Measurements from ENCODE around the gene CABP7.

Gene CABP7

GRCh38 chr22:29693161-29693560 lies 26.6 kb upstream of the CABP7 start:
- Histone ChIP-seq H3K27ac (no peak overlapping the region), H3K4me3 (IDR thresholded peaks at IDR 0.05; ENCODE audit: insufficient read depth, low read depth, low read length) (no peak overlapping the region), H3K27me3 (ENCODE audit: insufficient read depth, low read depth) (no peaks in the 10 kb centered on the region), H3K79me2 (ENCODE audit: insufficient read depth, low read depth) (no peaks in the 10 kb centered on the region), H3K36me3 (ENCODE audit: insufficient read depth) (no peaks in the 10 kb centered on the region), H3K4me1 (ENCODE audit: low read depth, poor library complexity, severe bottlenecking) (no peaks in the 10 kb centered on the region), H3K4me2 (no peak overlapping the region), H3K9ac (no peak overlapping the region), H2AFZ (ENCODE audit: low read depth) (no peak overlapping the region), H4K20me1 (ENCODE audit: insufficient read depth) (no peaks in the 10 kb centered on the region)
- TF ChIP-seq, protein P1, sequence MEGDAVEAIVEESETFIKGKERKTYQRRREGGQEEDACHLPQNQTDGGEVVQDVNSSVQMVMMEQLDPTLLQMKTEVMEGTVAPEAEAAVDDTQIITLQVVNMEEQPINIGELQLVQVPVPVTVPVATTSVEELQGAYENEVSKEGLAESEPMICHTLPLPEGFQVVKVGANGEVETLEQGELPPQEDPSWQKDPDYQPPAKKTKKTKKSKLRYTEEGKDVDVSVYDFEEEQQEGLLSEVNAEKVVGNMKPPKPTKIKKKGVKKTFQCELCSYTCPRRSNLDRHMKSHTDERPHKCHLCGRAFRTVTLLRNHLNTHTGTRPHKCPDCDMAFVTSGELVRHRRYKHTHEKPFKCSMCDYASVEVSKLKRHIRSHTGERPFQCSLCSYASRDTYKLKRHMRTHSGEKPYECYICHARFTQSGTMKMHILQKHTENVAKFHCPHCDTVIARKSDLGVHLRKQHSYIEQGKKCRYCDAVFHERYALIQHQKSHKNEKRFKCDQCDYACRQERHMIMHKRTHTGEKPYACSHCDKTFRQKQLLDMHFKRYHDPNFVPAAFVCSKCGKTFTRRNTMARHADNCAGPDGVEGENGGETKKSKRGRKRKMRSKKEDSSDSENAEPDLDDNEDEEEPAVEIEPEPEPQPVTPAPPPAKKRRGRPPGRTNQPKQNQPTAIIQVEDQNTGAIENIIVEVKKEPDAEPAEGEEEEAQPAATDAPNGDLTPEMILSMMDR (conservative IDR thresholded peaks at IDR 0.05; ENCODE audit: low read depth, low read length): no peak

- Histone ChIP-seq H3K4me3 (IDR thresholded peaks at IDR 0.05; ENCODE audit: insufficient read depth, low read depth, low read length) (no peak overlapping the region), H3K27ac (no peak overlapping the region), H3K27me3 (ENCODE audit: insufficient read depth, low read depth) (no peaks in the 10 kb centered on the region), H3K4me1 (ENCODE audit: low read depth, poor library complexity, severe bottlenecking) (no peaks in the 10 kb centered on the region), H3K4me2 (no peak overlapping the region), H4K20me1 (ENCODE audit: insufficient read depth) (no peaks in the 10 kb centered on the region), H3K9ac (no peak overlapping the region), H2AFZ (ENCODE audit: low read depth) (no peak overlapping the region), H3K36me3 (ENCODE audit: insufficient read depth) (no peaks in the 10 kb centered on the region), H3K79me2 (ENCODE audit: insufficient read depth, low read depth) (no peaks in the 10 kb centered on the region)
- TF ChIP-seq, protein P1 (conservative IDR thresholded peaks at IDR 0.05; ENCODE audit: low read depth, low read length): no peak
Measured at GRCh38 chr22:29693671-29694070, 26.1 kb upstream of the CABP7 start.

GRCh38 chr22:29695129-29695926 lies 24.5 kb upstream of the CABP7 start:
- Histone ChIP-seq H3K4me2 (no peak overlapping the region), H3K4me3 (IDR thresholded peaks at IDR 0.05; ENCODE audit: insufficient read depth, low read depth, low read length) (no peak overlapping the region)

GRCh38 chr22:29697853-29698598 lies 21.8 kb upstream of the CABP7 start:
- H3K9ac ChIP-seq: no peak overlapping the region
- H3K27ac ChIP-seq: no peak overlapping the region
- TF ChIP-seq, protein P1 (conservative IDR thresholded peaks at IDR 0.05; ENCODE audit: low read depth, low read length): no peak
- no peaks in the 10 kb centered on the region for H3K36me3 ChIP-seq (ENCODE audit: insufficient read depth)
- H3K27me3 ChIP-seq (ENCODE audit: insufficient read depth, low read depth): no peaks in the 10 kb centered on the region
- no peak overlapping the region for H2AFZ ChIP-seq (ENCODE audit: low read depth)
- no peaks in the 10 kb centered on the region for H3K79me2 ChIP-seq (ENCODE audit: insufficient read depth, low read depth)
- no peak overlapping the region for H3K4me3 ChIP-seq (IDR thresholded peaks at IDR 0.05; ENCODE audit: insufficient read depth, low read depth, low read length)
- H3K4me1 ChIP-seq (ENCODE audit: low read depth, poor library complexity, severe bottlenecking): no peaks in the 10 kb centered on the region
- H4K20me1 ChIP-seq (ENCODE audit: insufficient read depth): no peaks in the 10 kb centered on the region
- no peak overlapping the region for H3K4me2 ChIP-seq

More at GRCh38 chr22:29695129-29695926, 24.5 kb upstream of the CABP7 start:
- H3K27me3 ChIP-seq (ENCODE audit: insufficient read depth, low read depth): no peaks in the 10 kb centered on the region
- no peaks in the 10 kb centered on the region for H4K20me1 ChIP-seq (ENCODE audit: insufficient read depth)
- no peak overlapping the region for H3K9ac ChIP-seq
- H3K4me1 ChIP-seq (ENCODE audit: low read depth, poor library complexity, severe bottlenecking): no peaks in the 10 kb centered on the region
- no peak overlapping the region for H2AFZ ChIP-seq (ENCODE audit: low read depth)
- H3K27ac ChIP-seq: no peak overlapping the region
- TF ChIP-seq, protein P1 (conservative IDR thresholded peaks at IDR 0.05; ENCODE audit: low read depth, low read length): no peak
- no peaks in the 10 kb centered on the region for H3K79me2 ChIP-seq (ENCODE audit: insufficient read depth, low read depth)
- H3K36me3 ChIP-seq (ENCODE audit: insufficient read depth): no peaks in the 10 kb centered on the region
